ENCODE data around the gene MYO6.

DNA sequence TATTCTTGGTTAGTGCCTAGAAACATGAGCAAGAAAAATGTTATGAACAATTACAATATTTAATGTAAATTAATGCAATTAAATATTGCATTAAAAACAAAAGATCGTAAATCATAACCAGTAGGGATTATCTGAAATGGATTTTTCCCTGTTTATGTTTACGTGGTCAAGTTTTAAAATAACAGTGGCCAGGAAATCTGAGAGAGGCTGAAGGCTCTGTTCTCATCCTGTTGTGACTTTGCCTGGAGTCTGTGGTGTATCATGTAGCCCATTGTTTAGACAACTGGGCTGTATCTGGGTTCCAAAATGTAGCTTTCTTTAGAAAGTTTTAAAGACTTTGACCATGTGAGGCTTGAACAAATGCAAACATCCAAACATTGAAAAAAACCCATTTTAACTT, 2.4 kb downstream of the MYO6 start:
- TF ChIP-seq POLR2AphosphoS5 (IDR thresholded peaks at IDR 0.05; ENCODE audit: insufficient read depth in 1 of 2, low read depth in 1 of 2) = no peak
- TF ChIP-seq, protein P1, sequence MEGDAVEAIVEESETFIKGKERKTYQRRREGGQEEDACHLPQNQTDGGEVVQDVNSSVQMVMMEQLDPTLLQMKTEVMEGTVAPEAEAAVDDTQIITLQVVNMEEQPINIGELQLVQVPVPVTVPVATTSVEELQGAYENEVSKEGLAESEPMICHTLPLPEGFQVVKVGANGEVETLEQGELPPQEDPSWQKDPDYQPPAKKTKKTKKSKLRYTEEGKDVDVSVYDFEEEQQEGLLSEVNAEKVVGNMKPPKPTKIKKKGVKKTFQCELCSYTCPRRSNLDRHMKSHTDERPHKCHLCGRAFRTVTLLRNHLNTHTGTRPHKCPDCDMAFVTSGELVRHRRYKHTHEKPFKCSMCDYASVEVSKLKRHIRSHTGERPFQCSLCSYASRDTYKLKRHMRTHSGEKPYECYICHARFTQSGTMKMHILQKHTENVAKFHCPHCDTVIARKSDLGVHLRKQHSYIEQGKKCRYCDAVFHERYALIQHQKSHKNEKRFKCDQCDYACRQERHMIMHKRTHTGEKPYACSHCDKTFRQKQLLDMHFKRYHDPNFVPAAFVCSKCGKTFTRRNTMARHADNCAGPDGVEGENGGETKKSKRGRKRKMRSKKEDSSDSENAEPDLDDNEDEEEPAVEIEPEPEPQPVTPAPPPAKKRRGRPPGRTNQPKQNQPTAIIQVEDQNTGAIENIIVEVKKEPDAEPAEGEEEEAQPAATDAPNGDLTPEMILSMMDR (IDR thresholded peaks at IDR 0.05) = no peak
- TF ChIP-seq POLR2A (IDR thresholded peaks at IDR 0.05) = no peak
